Measurements from ENCODE around the gene SH2B3. TPM values are rescaled to one million over a fixed set of nuclear protein-coding genes. Genes with fewer than 3 reads are reported as not detected.

SH2B3 gene
- total RNA-seq (2014; rRNA removed; shearing (Covaris generic)): 13.0 and 20.5 TPM in 2 replicates

DNA sequence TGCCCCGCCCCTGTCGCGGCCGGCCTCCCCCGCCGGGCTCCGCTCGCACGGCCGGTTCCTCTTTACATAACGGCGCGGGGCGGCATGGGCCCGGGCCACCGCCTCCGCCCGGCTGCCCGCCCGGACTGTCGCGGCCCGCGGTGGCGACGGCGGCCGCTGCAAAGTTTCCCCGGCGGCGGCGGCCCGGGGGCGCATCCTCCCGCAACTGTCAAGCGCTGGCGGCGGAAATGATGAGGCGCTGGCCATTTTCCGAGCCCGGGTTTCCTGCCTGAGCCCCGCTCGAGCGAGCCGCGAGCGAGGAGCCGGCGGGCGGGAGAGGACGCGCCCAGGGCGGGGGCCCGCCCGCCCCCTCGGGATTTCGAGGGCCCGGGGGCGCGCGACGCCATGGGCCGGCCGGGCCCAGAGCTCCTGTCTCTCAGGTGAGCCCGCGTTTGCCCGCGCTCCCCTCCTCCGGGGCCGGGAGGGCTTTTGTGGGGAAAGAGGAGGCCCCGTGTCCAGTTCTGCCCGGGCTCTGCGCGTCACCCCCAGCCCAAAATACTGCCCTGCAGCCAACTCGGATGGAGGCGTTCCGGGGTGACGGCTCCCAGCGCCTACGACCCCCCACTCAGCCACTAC lies at the start of gene SH2B3:
Gene SH2B3, plus strand, starts transcription at position 65 of the 615 bp plus-strand sequence. CDS start 12,223 bp downstream, outside the sequence.
- peaks cover 33% of the 10 kb centered on the region for H3K36me3 ChIP-seq
- no peaks in the 10 kb centered on the region for H3K9me3 ChIP-seq (replicated peaks)
- peaks cover 55% of the 10 kb centered on the region for H3K4me1 ChIP-seq (replicated peaks)
- peak within 1 kb of the TSS; percentile 97 for H3K4me3 ChIP-seq
- H3K27ac ChIP-seq: peak within 1 kb of the TSS; percentile 79
- H3K27me3 ChIP-seq (replicated peaks): no peaks in the 10 kb centered on the region
- peak; percentile 45 to 70 for DNase-seq (ENCODE audit: low read depth in 1 of 2, low spot score in 2 of 2)

GRCh38 chr12:111359231-111359913 lies 46.4 kb upstream of the SH2B3 start:
- Histone ChIP-seq H3K4me1 (replicated peaks) (peaks cover 9% of the 10 kb centered on the region), H3K9me3 (replicated peaks) (peaks cover 3% of the 10 kb centered on the region), H3K36me3 (peaks cover 14% of the 10 kb centered on the region), H3K27ac (no peak overlapping the region), H3K4me3 (no peak overlapping the region), H3K27me3 (replicated peaks) (peaks cover 3% of the 10 kb centered on the region)
- DNase-seq (ENCODE audit: low read depth in 1 of 2, low spot score in 2 of 2): no peak

DNA sequence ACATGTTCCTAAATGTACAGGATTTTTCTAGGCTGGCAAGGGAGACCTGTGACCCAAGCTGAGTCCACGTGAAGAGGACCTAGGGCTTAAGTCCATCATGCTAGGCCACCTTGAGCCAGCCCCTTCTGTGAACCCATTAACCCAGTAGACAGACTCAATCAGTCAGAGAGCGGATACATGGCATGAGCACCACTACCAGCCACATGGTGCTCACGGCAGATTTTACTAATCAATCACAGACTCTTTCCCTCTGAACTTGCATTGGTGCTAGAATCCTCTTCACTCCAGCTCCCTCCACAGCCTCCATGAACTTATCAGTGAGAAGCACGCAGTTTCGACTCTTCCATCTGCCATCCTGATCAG lies 45.8 kb upstream of the SH2B3 start:
- Histone ChIP-seq H3K36me3 (peaks cover 14% of the 10 kb centered on the region), H3K27me3 (replicated peaks) (no peaks in the 10 kb centered on the region), H3K27ac (no peak overlapping the region), H3K4me3 (no peak overlapping the region), H3K4me1 (replicated peaks) (peaks cover 9% of the 10 kb centered on the region), H3K9me3 (replicated peaks) (no peaks in the 10 kb centered on the region)
- no peak for DNase-seq (ENCODE audit: low read depth in 1 of 2, low spot score in 2 of 2)

- Histone ChIP-seq H3K27ac (no peak overlapping the region), H3K36me3 (peaks cover 14% of the 10 kb centered on the region), H3K4me1 (replicated peaks) (peaks cover 9% of the 10 kb centered on the region), H3K9me3 (replicated peaks) (no peaks in the 10 kb centered on the region), H3K27me3 (replicated peaks) (no peaks in the 10 kb centered on the region), H3K4me3 (no peak overlapping the region)
- no peak for DNase-seq (ENCODE audit: low read depth in 1 of 2, low spot score in 2 of 2)
Observed at GRCh38 chr12:111360325-111360930, 45.3 kb upstream of the SH2B3 start.

GRCh38 chr12:111361073-111361716 lies 44.5 kb upstream of the SH2B3 start:
- Histone ChIP-seq H3K27ac (no peak overlapping the region), H3K4me3 (no peak overlapping the region), H3K27me3 (replicated peaks) (no peaks in the 10 kb centered on the region), H3K4me1 (replicated peaks) (peaks cover 9% of the 10 kb centered on the region), H3K36me3 (peaks cover 14% of the 10 kb centered on the region), H3K9me3 (replicated peaks) (no peaks in the 10 kb centered on the region)
- DNase-seq (ENCODE audit: low read depth in 1 of 2, low spot score in 2 of 2): no peak

DNA sequence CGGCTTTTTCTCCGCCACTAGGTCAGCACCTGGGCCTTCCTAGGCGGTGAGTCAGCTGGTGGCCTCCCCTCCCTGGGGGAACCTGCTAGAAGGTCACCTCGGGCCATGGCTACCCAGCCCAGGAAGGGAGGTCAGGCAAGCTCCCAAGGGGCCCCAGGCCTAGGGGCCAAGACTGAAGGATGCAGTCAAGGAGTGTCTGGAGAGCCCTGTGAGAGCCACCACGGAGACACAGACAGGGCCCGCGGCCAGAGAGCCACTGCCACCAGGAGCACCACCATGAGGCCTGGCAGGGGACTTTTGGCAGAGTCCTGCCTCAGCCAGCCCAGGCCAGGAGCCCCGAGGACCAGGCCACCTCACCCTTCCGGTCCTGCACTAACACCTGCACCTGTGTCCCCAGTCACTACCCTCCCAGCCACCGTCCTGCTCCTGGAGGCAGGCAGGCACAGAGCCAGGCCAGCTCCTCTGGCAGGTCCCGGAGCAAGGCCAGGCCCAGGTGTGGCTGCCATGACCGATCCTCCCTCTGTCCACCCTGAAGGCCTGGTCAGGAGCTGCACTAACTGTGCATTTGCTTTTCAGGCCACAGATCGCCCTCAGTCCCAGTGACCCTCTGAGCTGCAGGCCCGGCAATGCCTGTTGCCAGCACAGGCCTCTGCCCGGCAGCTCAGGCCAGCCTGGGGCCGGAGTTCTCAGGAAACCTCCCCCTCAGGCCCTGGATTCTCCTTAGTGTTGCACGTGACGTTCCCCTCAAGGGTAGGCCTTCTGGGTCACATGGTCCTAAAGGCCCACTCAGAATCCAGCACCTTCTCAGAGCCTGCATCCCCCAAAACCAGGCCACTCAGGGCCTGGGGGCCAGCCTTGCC lies 43.8 kb upstream of the SH2B3 start:
- DNase-seq (ENCODE audit: low read depth in 1 of 2, low spot score in 2 of 2): no peak
- no peak overlapping the region for H3K4me3 ChIP-seq
- H3K27me3 ChIP-seq (replicated peaks): no peaks in the 10 kb centered on the region
- H3K4me1 ChIP-seq (replicated peaks): peaks cover 9% of the 10 kb centered on the region
- no peak overlapping the region for H3K27ac ChIP-seq
- peaks cover 14% of the 10 kb centered on the region for H3K36me3 ChIP-seq
- no peaks in the 10 kb centered on the region for H3K9me3 ChIP-seq (replicated peaks)

DNA sequence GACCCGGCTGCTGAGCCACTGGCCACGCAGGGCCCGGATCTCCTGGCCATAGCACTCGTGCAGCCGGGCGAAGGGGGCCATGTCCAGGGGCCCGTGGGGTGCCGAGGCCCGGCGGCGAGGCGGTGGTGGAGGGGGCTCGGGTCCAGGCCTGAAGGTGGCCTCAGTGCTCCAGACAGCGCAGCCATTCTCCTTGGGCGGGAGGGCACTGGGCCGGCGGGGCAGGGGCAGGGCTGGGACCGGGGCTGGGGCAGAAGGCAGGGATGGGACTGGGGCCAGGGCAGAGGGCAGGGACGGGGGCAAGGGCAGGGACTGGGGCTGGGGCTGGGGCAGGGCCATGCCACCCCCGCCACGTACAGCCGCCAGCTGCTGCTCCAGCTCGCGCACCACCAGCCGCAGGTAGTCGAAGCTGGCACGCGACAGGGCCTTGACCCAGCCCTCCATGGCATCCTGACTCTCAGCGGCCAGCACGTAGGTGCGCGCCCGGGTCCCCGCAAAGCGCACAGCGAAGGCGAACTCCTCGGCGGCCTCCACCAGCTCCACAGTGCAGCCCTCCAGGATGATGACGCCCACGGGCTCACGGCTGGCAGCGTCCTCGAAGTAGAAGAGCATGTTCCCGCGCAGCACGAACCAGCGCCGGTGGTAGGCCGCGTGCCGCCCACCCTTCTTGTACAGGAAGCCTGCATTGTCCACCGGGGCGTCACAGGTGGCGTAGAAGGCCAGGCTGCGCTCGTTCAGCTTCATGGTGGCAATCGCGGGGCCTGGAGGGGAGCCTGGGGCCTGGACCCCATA lies 42.8 kb upstream of the SH2B3 start:
- DNase-seq (ENCODE audit: low read depth in 1 of 2, low spot score in 2 of 2): no peak
- peak overlapping the region; percentile 43; the same call in 1 of the 2 replicates for H3K27ac ChIP-seq
- H3K9me3 ChIP-seq (replicated peaks): no peaks in the 10 kb centered on the region
- H3K4me1 ChIP-seq (replicated peaks): peaks cover 14% of the 10 kb centered on the region
- H3K4me3 ChIP-seq: no peak overlapping the region
- H3K36me3 ChIP-seq: peaks cover 14% of the 10 kb centered on the region
- no peaks in the 10 kb centered on the region for H3K27me3 ChIP-seq (replicated peaks)

DNA sequence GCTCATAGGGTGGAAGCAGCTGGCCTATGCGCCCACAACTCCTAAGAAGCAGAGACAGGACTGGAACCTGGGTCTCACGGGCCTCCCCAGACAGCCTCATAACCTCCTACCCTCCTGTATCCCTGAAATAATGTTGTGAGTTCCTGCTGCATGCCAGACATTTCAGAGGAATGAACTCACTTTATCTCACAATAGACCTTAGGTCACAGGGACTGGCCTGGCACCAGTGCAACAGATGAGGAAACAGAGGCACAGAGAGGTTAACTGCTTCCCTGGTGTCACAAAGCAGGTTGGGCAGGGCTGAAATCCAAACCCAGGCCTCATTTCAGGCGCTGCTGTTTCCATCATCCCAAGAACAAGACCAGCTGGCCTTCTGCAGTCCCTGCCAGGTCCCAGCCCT lies 42.1 kb upstream of the SH2B3 start:
- H3K9me3 ChIP-seq (replicated peaks): no peaks in the 10 kb centered on the region
- DNase-seq (ENCODE audit: low read depth in 1 of 2, low spot score in 2 of 2): peak in 1 of 2 experiments; percentile 24
- H3K4me1 ChIP-seq (replicated peaks): peaks cover 17% of the 10 kb centered on the region
- H3K27me3 ChIP-seq (replicated peaks): no peaks in the 10 kb centered on the region
- H3K27ac ChIP-seq: peak overlapping the region; percentile 43
- H3K4me3 ChIP-seq: no peak overlapping the region
- H3K36me3 ChIP-seq: peaks cover 14% of the 10 kb centered on the region

- H3K36me3 ChIP-seq: peaks cover 17% of the 10 kb centered on the region
- no peak overlapping the region for H3K4me3 ChIP-seq
- H3K27ac ChIP-seq: no peak overlapping the region
- no peaks in the 10 kb centered on the region for H3K9me3 ChIP-seq (replicated peaks)
- H3K27me3 ChIP-seq (replicated peaks): no peaks in the 10 kb centered on the region
- no peak for DNase-seq (ENCODE audit: low read depth in 1 of 2, low spot score in 2 of 2)
- H3K4me1 ChIP-seq (replicated peaks): peaks cover 24% of the 10 kb centered on the region
Observed at GRCh38 chr12:111366075-111366474, 39.6 kb upstream of the SH2B3 start.

DNA sequence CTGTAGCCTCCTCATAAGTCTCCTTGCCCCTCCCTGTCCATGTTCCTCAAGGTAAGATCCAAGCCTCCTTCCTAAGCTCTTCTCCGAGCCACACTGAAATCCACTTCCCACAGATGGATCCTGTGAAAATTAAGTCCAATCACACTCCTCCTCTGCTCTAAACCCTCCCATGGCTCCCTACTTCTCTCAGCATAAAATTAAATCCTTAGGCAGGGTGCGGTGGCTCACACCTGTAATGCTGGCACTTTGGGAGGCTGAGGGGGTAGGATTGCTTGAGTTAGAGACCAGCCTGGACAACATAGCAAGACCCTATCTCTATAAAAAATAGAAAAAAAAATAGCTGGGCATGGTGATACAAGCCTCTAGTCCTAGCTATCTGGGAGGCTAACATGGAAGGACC lies 39.1 kb upstream of the SH2B3 start:
- H3K27ac ChIP-seq: no peak overlapping the region
- no peaks in the 10 kb centered on the region for H3K9me3 ChIP-seq (replicated peaks)
- no peaks in the 10 kb centered on the region for H3K27me3 ChIP-seq (replicated peaks)
- no peak overlapping the region for H3K4me3 ChIP-seq
- H3K36me3 ChIP-seq: peaks cover 17% of the 10 kb centered on the region
- DNase-seq (ENCODE audit: low read depth in 1 of 2, low spot score in 2 of 2): no peak
- peaks cover 24% of the 10 kb centered on the region for H3K4me1 ChIP-seq (replicated peaks)

- Histone ChIP-seq H3K27ac (no peak overlapping the region), H3K4me3 (peak overlapping the region; percentile 85), H3K4me1 (replicated peaks) (peaks cover 24% of the 10 kb centered on the region), H3K9me3 (replicated peaks) (no peaks in the 10 kb centered on the region), H3K27me3 (replicated peaks) (no peaks in the 10 kb centered on the region), H3K36me3 (peaks cover 14% of the 10 kb centered on the region)
- DNase-seq (ENCODE audit: low read depth in 1 of 2, low spot score in 2 of 2): no peak
Observed at GRCh38 chr12:111367661-111368221, 38.0 kb upstream of the SH2B3 start.

- DNase-seq (ENCODE audit: low read depth in 1 of 2, low spot score in 2 of 2): no peak
- H3K36me3 ChIP-seq: peaks cover 9% of the 10 kb centered on the region
- no peaks in the 10 kb centered on the region for H3K9me3 ChIP-seq (replicated peaks)
- peak overlapping the region; percentile 85 for H3K4me3 ChIP-seq
- no peak overlapping the region for H3K27ac ChIP-seq
- peaks cover 21% of the 10 kb centered on the region for H3K4me1 ChIP-seq (replicated peaks)
- no peaks in the 10 kb centered on the region for H3K27me3 ChIP-seq (replicated peaks)
Observed at GRCh38 chr12:111368291-111368787, 37.4 kb upstream of the SH2B3 start.

Data from SJSA1 (cell line).